ENCODE data around the gene ITIH4. TPM values are rescaled to one million over a fixed set of nuclear protein-coding genes. Genes with fewer than 3 reads are reported as not detected.

ITIH4 gene
- polyA plus RNA-seq, 1 of the 3 experiments (the other 2 are of a cell fraction) = 2.0 TPM

DNA sequence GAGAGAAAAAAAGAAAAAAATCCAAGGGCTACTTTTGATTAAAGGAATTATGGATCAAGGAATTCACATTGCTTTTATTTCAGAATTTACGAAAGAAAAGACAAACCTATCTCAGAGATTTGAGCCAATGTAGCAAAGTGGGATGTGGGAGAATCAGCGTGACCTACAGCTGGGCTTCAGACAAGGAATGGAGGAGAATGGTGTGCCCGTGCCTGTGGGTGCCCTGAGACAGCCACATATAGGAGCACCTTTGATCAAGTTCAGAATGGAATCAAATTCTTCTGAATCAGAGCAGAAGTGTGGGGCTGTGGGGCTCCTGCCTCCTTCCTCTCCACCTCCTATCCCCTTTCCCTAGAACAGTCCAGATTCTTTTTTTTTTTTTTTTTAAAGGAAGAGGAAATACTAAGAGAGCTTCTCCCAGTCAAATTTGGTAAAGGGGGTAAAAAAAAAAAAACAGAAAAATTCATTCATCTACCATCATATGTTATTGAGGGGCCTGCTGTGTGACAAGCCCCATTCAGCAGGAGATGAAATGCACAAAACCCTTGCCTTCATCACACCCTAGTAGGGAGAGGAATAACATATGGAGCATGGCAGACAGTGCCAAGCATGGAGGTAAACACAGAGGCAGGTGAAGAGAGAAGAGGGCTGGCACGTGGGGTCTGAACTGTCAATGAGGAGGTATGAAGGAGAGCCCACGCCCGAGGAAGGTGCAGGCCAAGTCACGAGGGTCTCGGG is 29.4 kb upstream of the ITIH4 start:
- POLR2A ChIA-PET = no interaction called here
- WGBS (ENCODE audit: low lambda C conversion rate) = 88% methylated on average over 7 of the region's 8 CpGs
- H3K4me3 ChIP-seq (ENCODE audit: low read depth in 2 of 2, low read length in 1 of 2) = no peak overlapping the region
- no peaks in the 10 kb centered on the region for H3K27me3 ChIP-seq (ENCODE audit: insufficient read depth)
- no peaks in the 10 kb centered on the region for H3F3A ChIP-seq (replicated peaks; ENCODE audit: insufficient read depth)
- no peak overlapping the region for H3K4me2 ChIP-seq
- H3K27ac ChIP-seq (ENCODE audit: low read depth in 2 of 2, low read length in 1 of 2) = no peak overlapping the region
- H3K9me2 ChIP-seq = no peaks in the 10 kb centered on the region
- no peaks in the 10 kb centered on the region for H3K9me3 ChIP-seq
- H4K20me1 ChIP-seq (ENCODE audit: insufficient read depth) = no peaks in the 10 kb centered on the region
- TF ChIP-seq FOSL2 (IDR thresholded peaks at IDR 0.05; ENCODE audit: borderline replicate concordance, low read depth) = no peak
- no peak for TF ChIP-seq CHD2 (IDR thresholded peaks at IDR 0.05; ENCODE audit: low read length, partially characterized antibody)
- TF ChIP-seq, protein P1, sequence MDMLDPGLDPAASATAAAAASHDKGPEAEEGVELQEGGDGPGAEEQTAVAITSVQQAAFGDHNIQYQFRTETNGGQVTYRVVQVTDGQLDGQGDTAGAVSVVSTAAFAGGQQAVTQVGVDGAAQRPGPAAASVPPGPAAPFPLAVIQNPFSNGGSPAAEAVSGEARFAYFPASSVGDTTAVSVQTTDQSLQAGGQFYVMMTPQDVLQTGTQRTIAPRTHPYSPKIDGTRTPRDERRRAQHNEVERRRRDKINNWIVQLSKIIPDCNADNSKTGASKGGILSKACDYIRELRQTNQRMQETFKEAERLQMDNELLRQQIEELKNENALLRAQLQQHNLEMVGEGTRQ (IDR thresholded peaks at IDR 0.05; ENCODE audit: borderline replicate concordance, low read depth, low read length) = no peak
- TF ChIP-seq MEF2A (IDR thresholded peaks at IDR 0.05; ENCODE audit: borderline replicate concordance, low read depth) = no peak
- TF ChIP-seq, protein P2, sequence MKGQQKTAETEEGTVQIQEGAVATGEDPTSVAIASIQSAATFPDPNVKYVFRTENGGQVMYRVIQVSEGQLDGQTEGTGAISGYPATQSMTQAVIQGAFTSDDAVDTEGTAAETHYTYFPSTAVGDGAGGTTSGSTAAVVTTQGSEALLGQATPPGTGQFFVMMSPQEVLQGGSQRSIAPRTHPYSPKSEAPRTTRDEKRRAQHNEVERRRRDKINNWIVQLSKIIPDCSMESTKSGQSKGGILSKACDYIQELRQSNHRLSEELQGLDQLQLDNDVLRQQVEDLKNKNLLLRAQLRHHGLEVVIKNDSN (IDR thresholded peaks at IDR 0.05; ENCODE audit: borderline replicate concordance, low read depth) = no peak
- TF ChIP-seq, protein P3, sequence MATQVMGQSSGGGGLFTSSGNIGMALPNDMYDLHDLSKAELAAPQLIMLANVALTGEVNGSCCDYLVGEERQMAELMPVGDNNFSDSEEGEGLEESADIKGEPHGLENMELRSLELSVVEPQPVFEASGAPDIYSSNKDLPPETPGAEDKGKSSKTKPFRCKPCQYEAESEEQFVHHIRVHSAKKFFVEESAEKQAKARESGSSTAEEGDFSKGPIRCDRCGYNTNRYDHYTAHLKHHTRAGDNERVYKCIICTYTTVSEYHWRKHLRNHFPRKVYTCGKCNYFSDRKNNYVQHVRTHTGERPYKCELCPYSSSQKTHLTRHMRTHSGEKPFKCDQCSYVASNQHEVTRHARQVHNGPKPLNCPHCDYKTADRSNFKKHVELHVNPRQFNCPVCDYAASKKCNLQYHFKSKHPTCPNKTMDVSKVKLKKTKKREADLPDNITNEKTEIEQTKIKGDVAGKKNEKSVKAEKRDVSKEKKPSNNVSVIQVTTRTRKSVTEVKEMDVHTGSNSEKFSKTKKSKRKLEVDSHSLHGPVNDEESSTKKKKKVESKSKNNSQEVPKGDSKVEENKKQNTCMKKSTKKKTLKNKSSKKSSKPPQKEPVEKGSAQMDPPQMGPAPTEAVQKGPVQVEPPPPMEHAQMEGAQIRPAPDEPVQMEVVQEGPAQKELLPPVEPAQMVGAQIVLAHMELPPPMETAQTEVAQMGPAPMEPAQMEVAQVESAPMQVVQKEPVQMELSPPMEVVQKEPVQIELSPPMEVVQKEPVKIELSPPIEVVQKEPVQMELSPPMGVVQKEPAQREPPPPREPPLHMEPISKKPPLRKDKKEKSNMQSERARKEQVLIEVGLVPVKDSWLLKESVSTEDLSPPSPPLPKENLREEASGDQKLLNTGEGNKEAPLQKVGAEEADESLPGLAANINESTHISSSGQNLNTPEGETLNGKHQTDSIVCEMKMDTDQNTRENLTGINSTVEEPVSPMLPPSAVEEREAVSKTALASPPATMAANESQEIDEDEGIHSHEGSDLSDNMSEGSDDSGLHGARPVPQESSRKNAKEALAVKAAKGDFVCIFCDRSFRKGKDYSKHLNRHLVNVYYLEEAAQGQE (IDR thresholded peaks at IDR 0.05; ENCODE audit: low read depth, low read length) = no peak
- no peak for TF ChIP-seq RCOR1 (IDR thresholded peaks at IDR 0.05; ENCODE audit: low read length)
- no peak for TF ChIP-seq YY1 (IDR thresholded peaks at IDR 0.05; ENCODE audit: low read depth)
- TF ChIP-seq MXI1 (IDR thresholded peaks at IDR 0.05; ENCODE audit: low read depth, low read length) = no peak
- no peak for TF ChIP-seq TAF1 (IDR thresholded peaks at IDR 0.05; ENCODE audit: borderline replicate concordance, low read depth, low read length)
- TF ChIP-seq, protein P4, sequence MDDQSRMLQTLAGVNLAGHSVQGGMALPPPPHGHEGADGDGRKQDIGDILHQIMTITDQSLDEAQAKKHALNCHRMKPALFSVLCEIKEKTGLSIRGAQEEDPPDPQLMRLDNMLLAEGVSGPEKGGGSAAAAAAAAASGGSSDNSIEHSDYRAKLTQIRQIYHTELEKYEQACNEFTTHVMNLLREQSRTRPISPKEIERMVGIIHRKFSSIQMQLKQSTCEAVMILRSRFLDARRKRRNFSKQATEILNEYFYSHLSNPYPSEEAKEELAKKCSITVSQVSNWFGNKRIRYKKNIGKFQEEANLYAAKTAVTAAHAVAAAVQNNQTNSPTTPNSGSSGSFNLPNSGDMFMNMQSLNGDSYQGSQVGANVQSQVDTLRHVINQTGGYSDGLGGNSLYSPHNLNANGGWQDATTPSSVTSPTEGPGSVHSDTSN (IDR thresholded peaks at IDR 0.05) = no peak
- TF ChIP-seq, protein P5, sequence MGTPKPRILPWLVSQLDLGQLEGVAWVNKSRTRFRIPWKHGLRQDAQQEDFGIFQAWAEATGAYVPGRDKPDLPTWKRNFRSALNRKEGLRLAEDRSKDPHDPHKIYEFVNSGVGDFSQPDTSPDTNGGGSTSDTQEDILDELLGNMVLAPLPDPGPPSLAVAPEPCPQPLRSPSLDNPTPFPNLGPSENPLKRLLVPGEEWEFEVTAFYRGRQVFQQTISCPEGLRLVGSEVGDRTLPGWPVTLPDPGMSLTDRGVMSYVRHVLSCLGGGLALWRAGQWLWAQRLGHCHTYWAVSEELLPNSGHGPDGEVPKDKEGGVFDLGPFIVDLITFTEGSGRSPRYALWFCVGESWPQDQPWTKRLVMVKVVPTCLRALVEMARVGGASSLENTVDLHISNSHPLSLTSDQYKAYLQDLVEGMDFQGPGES (IDR thresholded peaks at IDR 0.05; ENCODE audit: low read depth, low read length) = no peak
- no peak for TF ChIP-seq NRF1 (IDR thresholded peaks at IDR 0.05; ENCODE audit: low read depth, low read length)
- TF ChIP-seq JUND (IDR thresholded peaks at IDR 0.05) = no peak
- TF ChIP-seq RXRA (IDR thresholded peaks at IDR 0.05; ENCODE audit: borderline replicate concordance, low read depth) = no peak
- TF ChIP-seq SMC3 (IDR thresholded peaks at IDR 0.05; ENCODE audit: low read depth, low read length) = no peak
- TF ChIP-seq NFIC (IDR thresholded peaks at IDR 0.05; ENCODE audit: borderline replicate concordance) = no peak
- no peak overlapping the region for H2AFZ ChIP-seq (ENCODE audit: low read depth)
- no peaks in the 10 kb centered on the region for H3K4me1 ChIP-seq (ENCODE audit: control insufficient read depth in 1 of 2, insufficient read depth in 2 of 2, low read depth in 1 of 2, low read length in 1 of 2)
- no peak overlapping the region for H3K9ac ChIP-seq
- CTCF ChIA-PET = no interaction called here
- no peaks in the 10 kb centered on the region for H3K36me3 ChIP-seq (replicated peaks in 1 of 2; ENCODE audit: control insufficient read depth in 1 of 2, insufficient read depth in 2 of 2, low read length in 1 of 2)
- H3K79me2 ChIP-seq (ENCODE audit: insufficient read depth) = peaks cover 4% of the 10 kb centered on the region; the same call in 1 of the 2 replicates
- no peak for DNase-seq

Measured in SK-N-SH (cell line).